Gastrocnemius medialis (tissue), 4 donors: ENCODE measurements around the gene NUBPL. TPM values are rescaled to one million over a fixed set of nuclear protein-coding genes. Genes with fewer than 3 reads are reported as not detected.

ENCODE experiments used
- ATAC-seq, 2 donors: fragments of 150-250 bp; one replicate each; pipeline ENCODE4 v1.9.1; 2016
- DNase-seq, 2 donors: peaks; one replicate each; pipeline ENCODE4 v3.0.0-alpha.2; 2019
- H3K27ac ChIP-seq, 4 donors: fragments of 200-600 bp; sonication (generic); 1 replicate in 1 of 4; 2 replicates in 3 of 4; pipeline ENCODE4 v1.5.1; 2016 to 2018; ENCODE audit warnings: mild to moderate bottlenecking in 2 of 4, moderate library complexity in 1 of 4
- H3K27me3 ChIP-seq, 3 donors: fragments of 200-600 bp; sonication (generic) in 2 of 3; 1 replicate in 1 of 3; 2 replicates in 2 of 3; pipeline versions ENCODE4 v1.5.1 to v1.6.0; 2016 to 2019; ENCODE audit warnings: mild to moderate bottlenecking in 1 of 3, moderate library complexity in 1 of 3
- H3K36me3 ChIP-seq, 2 donors: fragments of 200-600 bp; sonication (generic) in 1 of 2; one replicate each; pipeline ENCODE4 v1.5.1; 2017 to 2018
- H3K4me1 ChIP-seq, 2 donors: fragments of 200-600 bp; sonication (generic) in 1 of 2; one replicate each; pipeline ENCODE4 v1.5.1; 2016 to 2017; ENCODE audit warnings: mild to moderate bottlenecking in 2 of 2
- H3K4me3 ChIP-seq, 4 donors: fragments of 200-600 bp; sonication (generic) in 3 of 4; 1 replicate in 1 of 4; 2 replicates in 3 of 4; pipeline ENCODE4 v1.5.1; 2016 to 2019; ENCODE audit warnings: mild to moderate bottlenecking in 2 of 4
- H3K9me3 ChIP-seq, 3 donors: fragments of 200-600 bp; sonication (generic) in 2 of 3; 1 replicate in 1 of 3; 2 replicates in 2 of 3; pipeline ENCODE4 v1.5.1; 2016 to 2019
- POLR2A ChIP-seq, 2 donors: fragments of 450-650 bp; IDR thresholded peaks; one replicate each; pipeline ENCODE4 v1.6.1; 2017; ENCODE audit warnings: antibody characterized with exemption in 2 of 2, mild to moderate bottlenecking in 2 of 2, moderate library complexity in 2 of 2
- in situ Hi-C, 4 donors: fragments of 200-750 bp; cut with MboI; loops; one replicate each; pipeline versions ENCODE4 v1.15.0 to v1.8.0; 2017; ENCODE audit warnings: low sequenced_read_pairs in 4 of 4
- intact Hi-C: fragments of 100-400 bp; cut with DNase I; formaldehyde crosslinking; loops from one replicate; pipeline ENCODE4 v1.15.1; 2023; ENCODE audit warnings: low total_unique reads
- total RNA-seq, 4 donors: library from RNA; depleted of rRNA; stranded (reverse); fragments of >200 nt; gene quantifications; one replicate each; pipeline versions ENCODE4 v1.1.0 to v1.2.3, GENCODE V29; 2016
- TF ChIP-seq, protein P1 (sequence below), 5 experiments: fragments of 450-650 bp in 3 of 5; fragments of 200-600 bp in 2 of 5; sonication (generic) in 2 of 5; IDR thresholded peaks in 4 of 5; conservative IDR thresholded peaks in 1 of 5; 1 replicate in 4 of 5; 2 replicates in 1 of 5; pipeline ENCODE4 v1.5.1; 2016 to 2019; ENCODE audit warnings: antibody characterized with exemption in 5 of 5, mild to moderate bottlenecking in 3 of 5, moderate library complexity in 3 of 5

The NUBPL gene
- total RNA-seq, 4 donors from 2014 or later: 4.5 to 12.3 (median 7.7) TPM

DNA sequence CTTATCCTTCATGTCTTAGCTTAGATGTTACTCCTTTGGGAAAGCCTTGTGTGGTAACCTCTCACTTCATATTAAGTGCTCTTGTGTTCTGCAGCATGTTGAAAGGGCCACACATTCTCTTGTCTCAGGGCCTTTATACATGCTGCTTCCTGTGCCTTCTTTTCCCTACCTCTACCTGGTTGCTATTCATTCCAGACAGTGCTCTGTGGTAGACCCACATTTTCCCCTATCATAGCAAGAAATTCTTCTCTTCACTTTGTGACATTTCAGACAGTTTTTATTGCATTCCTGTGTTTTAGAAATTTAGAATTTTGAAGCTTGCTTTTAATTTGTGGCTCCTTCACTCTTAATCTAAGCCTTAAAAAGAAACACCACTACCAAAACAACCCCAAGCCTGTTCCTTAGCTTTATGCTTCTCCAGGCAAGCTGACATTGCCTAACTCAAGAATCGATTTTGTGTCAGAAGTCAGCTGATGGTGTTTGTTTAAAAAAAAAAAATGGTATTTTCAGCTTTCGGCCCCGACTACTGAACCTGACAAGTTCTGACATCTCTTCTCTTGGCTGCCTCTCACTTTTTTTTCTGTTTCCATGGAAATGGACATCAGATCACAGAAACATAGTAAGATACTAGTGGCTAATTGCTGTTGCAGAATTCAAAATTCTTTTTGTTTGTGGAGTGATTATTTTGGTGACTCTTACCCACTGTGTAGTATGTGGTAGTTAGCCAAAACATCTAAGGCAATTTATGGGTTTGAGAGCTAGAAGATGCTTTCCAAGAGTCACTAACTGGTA is 156.3 kb downstream of the NUBPL start:
- intact Hi-C loops: no loop called here
- no peak overlapping the region for H3K27ac ChIP-seq

DNA sequence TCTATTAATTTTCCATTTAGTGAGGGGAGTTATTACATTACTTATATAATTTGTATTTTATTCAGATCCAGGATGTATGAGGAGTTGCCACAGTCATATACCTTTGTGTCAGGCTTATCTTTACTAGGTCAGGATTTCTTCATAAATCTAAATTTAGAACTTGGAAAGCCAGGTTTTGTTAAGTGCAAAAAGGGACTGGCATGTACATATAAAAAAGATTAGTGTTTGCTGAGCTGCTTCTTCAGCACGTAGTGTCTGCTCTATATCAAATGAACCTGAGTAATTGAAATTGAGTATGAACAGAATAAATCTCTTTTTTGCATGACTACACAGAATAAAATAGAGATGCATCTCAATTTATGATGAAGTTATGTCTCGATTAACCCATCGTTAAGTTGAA is 157.4 kb downstream of the NUBPL start:
- ATAC-seq: no peak
- intact Hi-C loops (no loop called here), in situ Hi-C loops (no loop called here)
- Histone ChIP-seq H3K27me3 (no peaks in the 10 kb centered on the region), H3K27ac (no peak overlapping the region), H3K36me3 (no peaks in the 10 kb centered on the region), H3K4me3 (no peak overlapping the region), H3K9me3 (no peaks in the 10 kb centered on the region), H3K4me1 (peaks cover 6 to 9% of the 10 kb centered on the region in 2 donors)
- no peak for DNase-seq
- TF ChIP-seq, protein P1, sequence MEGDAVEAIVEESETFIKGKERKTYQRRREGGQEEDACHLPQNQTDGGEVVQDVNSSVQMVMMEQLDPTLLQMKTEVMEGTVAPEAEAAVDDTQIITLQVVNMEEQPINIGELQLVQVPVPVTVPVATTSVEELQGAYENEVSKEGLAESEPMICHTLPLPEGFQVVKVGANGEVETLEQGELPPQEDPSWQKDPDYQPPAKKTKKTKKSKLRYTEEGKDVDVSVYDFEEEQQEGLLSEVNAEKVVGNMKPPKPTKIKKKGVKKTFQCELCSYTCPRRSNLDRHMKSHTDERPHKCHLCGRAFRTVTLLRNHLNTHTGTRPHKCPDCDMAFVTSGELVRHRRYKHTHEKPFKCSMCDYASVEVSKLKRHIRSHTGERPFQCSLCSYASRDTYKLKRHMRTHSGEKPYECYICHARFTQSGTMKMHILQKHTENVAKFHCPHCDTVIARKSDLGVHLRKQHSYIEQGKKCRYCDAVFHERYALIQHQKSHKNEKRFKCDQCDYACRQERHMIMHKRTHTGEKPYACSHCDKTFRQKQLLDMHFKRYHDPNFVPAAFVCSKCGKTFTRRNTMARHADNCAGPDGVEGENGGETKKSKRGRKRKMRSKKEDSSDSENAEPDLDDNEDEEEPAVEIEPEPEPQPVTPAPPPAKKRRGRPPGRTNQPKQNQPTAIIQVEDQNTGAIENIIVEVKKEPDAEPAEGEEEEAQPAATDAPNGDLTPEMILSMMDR (IDR thresholded peaks at IDR 0.05 in 4 of 5, conservative IDR thresholded peaks at IDR 0.05 in 1 of 5): no peak
- no peak for TF ChIP-seq POLR2A (IDR thresholded peaks at IDR 0.05)

More for the DNA sequence above, 156.3 kb downstream of the NUBPL start:
- no peaks in the 10 kb centered on the region for H3K9me3 ChIP-seq
- ATAC-seq (no peak), DNase-seq (no peak)
- in situ Hi-C loops: no loop called here
- H3K4me1 ChIP-seq: peaks cover 6 to 9% of the 10 kb centered on the region in 2 donors
- no peaks in the 10 kb centered on the region for H3K36me3 ChIP-seq
- no peak overlapping the region for H3K4me3 ChIP-seq
- TF ChIP-seq POLR2A (IDR thresholded peaks at IDR 0.05): no peak
- TF ChIP-seq, protein P1 (IDR thresholded peaks at IDR 0.05 in 4 of 5, conservative IDR thresholded peaks at IDR 0.05 in 1 of 5): no peak
- no peaks in the 10 kb centered on the region for H3K27me3 ChIP-seq

DNA sequence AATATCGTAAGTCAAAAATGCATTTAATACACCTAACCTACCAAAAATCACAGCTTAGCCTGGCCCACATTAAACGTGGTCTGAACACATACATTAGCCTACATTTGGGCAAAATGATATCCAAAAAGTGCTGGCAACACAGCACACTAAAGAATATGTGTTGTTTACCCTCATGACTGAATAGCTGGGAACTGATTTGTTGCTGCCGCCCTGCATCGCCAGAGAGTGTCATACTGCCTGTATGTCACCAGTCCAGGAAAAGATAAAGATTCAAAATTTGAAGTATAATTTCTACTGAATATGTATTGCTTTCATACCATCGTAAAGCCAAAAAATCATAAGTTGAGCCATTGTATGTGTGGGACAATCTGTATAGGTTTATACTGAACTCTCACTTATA is 157.8 kb downstream of the NUBPL start:
- Histone ChIP-seq H3K27ac (no peak overlapping the region), H3K36me3 (no peaks in the 10 kb centered on the region), H3K4me3 (no peak overlapping the region), H3K27me3 (no peaks in the 10 kb centered on the region), H3K4me1 (peaks cover 6 to 9% of the 10 kb centered on the region in 2 donors), H3K9me3 (no peaks in the 10 kb centered on the region)
- ATAC-seq (no peak), DNase-seq (no peak)
- intact Hi-C loops (no loop called here), in situ Hi-C loops (no loop called here)
- no peak for TF ChIP-seq POLR2A (IDR thresholded peaks at IDR 0.05)
- TF ChIP-seq, protein P1 (IDR thresholded peaks at IDR 0.05 in 4 of 5, conservative IDR thresholded peaks at IDR 0.05 in 1 of 5): no peak

- DNase-seq: no peak
- Histone ChIP-seq H3K27me3 (no peaks in the 10 kb centered on the region), H3K4me1 (no peaks in the 10 kb centered on the region), H3K9me3 (no peaks in the 10 kb centered on the region), H3K27ac (no peak overlapping the region), H3K36me3 (peaks cover 0 to 8% of the 10 kb centered on the region in 2 donors), H3K4me3 (no peak overlapping the region)
- TF ChIP-seq, protein P1 (IDR thresholded peaks at IDR 0.05 in 4 of 5, conservative IDR thresholded peaks at IDR 0.05 in 1 of 5): no peak
- TF ChIP-seq POLR2A (IDR thresholded peaks at IDR 0.05): no peak
- intact Hi-C loops: no loop called here
- no peak for ATAC-seq
- in situ Hi-C loops: no loop called here
Measured at GRCh38 chr14:31726337-31726736, 165.1 kb downstream of the NUBPL start.
